Measurements from ENCODE around the gene DOCK8.
"Not testable (repeated sequence)": the region's sequence is repeated elsewhere in the genome, so short reads cannot be mapped to it uniquely, and the experiment has no call there.

Gene DOCK8

DNA sequence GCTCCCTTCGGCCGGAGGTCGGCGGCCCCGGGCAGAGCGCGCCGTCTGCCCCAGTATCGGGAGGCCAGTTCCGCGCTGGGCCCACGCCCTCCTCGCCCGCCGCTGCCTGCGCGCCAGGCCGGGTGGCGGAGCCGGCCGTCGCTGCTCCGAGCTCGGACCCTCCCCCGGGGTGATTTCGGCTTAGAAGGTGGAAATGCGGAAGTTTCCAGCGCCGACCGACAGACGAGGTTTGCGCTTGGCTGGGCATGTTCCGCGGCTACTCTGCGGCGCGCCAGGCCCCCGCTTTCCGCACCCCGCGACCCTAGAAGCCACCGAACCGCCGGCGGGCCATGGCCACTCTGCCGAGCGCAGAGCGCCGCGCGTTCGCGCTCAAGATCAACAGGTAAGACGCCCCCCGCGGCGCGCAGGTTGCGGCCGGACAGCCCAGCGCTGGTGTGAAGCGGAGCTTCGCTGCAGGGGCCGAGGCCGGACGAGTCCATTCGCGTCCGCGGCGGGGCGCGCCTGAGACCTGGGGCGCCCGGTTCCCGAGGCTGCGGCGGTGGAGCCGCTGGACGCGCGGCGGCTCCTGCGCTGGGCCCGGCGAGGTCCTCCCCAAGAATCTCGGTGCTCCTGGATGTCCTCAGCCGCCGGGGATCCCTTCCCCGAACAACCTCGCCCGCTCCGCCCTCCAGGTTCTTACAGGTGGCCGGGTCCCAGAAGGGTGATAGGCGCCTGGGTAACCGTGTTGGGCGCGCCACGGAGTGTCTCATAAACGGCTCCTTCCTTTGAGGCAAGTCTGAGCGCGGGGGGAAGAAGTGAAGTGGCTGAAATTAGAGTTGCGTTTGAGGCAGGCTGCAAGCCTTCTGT, at the start of gene DOCK8:
Gene DOCK8 (plus strand): TSS at position 218 of the 846 bp plus-strand sequence. CDS start 112 bp downstream, at position 330.
- no peak for DNase-seq (ENCODE audit: low spot score)

- DNase-seq (ENCODE audit: low spot score): not testable (repeated sequence)
Observed at GRCh38 chr9:169757-170156, 44.9 kb upstream of the DOCK8 start.

GRCh38 chr9:178140-178825, 36.4 kb upstream of the DOCK8 start:
- DNase-seq (ENCODE audit: low spot score): peak; percentile 2

DNA sequence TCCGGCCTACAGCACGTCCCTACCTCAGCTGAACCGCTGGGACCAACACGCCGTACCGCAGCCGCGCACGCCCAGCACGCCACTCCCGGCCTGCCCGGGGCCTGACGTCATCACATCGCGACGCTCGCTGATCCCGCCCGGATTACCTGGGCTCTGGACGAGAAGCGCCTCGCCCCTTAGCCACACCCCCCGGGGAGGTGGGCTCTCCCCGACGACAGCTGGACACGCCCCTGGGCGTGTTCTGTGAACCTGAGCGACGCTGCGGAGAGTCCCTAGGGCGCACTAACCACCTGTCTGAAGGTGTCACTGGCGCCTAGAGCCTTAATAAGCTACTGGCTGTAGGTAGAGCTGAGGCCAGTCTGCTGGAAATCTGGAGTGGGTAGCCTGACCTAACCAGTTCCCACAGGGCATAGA, 35.7 kb upstream of the DOCK8 start, which contains the start of gene ZNG1A:
Gene ZNG1A (minus strand): TSS at position 87 of the 414 bp plus-strand sequence. CDS start 87 bp downstream, outside the sequence.
- DNase-seq (ENCODE audit: low spot score): peak; percentile 72

- DNase-seq (ENCODE audit: low spot score): not testable (repeated sequence)
Observed at GRCh38 chr9:199601-200000, 15.1 kb upstream of the DOCK8 start.

- DNase-seq (ENCODE audit: low spot score): no peak
Observed at GRCh38 chr9:206481-206880, 8.2 kb upstream of the DOCK8 start.

DNA sequence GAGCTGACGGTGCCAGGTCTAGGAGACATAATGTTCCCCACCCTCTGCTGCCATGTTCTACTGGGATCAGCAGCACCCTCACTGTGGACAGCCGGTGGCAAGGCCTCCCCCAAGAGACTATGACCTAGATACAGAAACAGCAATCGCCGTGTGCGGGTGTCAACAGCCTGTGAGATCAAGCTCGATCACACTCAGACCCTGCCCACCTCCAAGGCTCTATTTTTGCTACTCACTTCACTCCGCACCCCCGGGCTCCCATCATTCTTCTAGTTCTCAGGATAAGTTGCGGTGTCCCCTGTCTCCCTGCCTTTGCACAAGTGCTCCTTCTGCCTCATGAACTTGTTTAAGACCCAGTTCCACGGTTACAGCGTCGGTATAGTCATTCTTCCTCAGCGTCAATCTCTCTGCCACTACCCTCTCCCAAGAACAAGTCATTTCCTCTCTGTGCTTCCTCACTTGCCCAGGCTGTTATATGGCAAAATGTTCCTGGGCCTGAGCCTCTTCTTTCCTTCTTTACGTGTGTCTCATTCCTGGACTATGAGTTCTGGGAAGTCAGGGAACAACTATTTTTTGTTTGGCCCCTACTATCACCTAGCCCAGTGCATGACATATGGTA, 5.4 kb upstream of the DOCK8 start:
- no peak for DNase-seq (ENCODE audit: low spot score)

DNA sequence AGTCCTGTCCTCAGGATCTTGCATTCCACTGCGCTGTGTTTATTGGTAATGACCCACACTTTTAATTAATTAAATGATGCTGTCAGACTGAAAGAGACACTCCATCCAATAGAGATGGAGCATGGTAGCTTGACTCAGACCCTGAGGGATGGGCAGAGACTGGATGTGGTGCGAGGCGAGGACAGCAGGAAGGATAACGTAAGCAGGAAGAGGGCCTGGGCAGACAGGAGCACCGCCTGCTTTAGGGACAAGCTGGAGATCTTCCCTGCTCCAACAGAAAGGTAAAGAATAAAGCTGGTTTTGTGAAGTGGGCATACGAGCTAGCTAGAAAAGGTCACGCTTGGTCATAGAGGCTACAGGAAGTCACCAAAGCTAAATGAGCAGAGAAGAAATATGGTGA, 3.6 kb upstream of the DOCK8 start:
- no peak for DNase-seq (ENCODE audit: low spot score)

GRCh38 chr9:211557-211956, 3.1 kb upstream of the DOCK8 start:
- DNase-seq (ENCODE audit: low spot score): no peak

DNA sequence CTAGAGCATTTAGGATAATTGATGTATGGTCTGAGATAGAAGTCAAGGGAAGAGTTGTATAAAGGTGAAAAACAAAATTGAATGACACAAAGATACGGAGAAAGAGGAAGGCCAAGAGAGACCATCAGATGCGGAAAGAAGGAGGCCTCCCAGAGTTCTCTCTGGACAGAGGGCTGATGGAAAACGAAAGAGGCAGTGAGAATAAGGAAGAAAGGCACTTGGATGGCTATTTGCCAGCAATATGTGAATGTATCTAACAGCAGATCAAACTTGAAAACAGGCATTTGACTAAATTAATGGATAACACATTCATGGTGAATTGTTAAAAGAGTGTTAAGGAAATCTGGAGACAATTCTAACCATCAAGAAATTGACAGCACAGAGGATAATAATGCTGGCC, 2.4 kb upstream of the DOCK8 start:
- DNase-seq (ENCODE audit: low spot score): no peak

- not testable (repeated sequence) for DNase-seq (ENCODE audit: low spot score)
Observed at GRCh38 chr9:213901-214300, 764 bp upstream of the DOCK8 start.

DNA sequence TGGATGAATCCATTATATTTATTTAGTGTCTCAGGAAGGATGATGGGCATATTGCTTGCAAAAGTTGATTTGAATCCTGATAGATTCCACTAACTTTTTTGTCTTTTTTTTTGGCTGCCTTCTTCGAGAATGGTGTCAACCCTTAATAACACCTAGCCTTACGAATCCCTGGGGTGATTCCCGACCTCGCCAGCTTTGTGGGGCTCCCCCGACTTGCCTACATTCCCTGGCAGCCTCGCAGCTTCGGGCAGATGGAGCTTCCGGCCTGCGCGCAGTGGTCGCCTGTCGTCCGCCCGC, 366 bp upstream of the DOCK8 start:
- no peak for DNase-seq (ENCODE audit: low spot score)

GRCh38 chr9:215631-216155, 1.0 kb downstream of the DOCK8 start:
- DNase-seq (ENCODE audit: low spot score): no peak

DNA sequence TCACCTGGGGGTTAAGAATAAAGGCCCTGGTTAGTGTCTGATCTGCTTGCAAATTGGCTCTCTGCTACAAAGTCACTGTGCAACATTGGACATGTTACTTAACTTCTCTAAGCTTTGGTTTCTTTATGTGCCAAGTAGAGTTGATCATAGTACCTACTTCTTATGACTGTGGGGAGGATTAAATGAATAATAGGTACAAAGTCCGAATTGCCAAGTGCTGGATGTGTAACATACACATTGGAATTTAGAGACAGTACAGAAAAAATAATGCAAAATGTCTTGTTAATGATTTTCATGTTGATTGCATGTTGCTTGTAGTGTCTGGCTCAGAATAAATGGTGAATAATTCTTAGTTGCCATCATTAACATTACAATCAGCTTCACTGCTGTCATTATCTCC, 2.2 kb downstream of the DOCK8 start:
- DNase-seq (ENCODE audit: low spot score): no peak

DNA sequence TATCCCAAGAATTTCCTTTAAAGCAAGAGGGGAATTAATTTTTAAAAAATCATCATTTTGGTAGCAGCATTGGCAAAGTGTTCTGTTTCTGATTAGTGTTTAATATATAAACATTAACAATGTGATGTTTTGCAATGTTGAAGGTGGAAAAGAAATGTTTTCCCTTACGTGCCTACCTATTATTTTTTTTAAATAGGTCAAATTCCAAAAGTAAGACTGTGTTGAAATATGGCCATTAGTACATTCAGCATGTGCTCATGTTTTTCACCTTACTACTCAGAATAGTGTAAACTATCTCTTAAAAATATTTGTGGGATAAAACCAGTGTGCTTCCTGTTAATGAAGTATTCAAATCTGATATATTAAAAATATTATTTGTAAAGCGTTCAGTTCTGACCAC, 3.3 kb downstream of the DOCK8 start:
- DNase-seq (ENCODE audit: low spot score): no peak

DNA sequence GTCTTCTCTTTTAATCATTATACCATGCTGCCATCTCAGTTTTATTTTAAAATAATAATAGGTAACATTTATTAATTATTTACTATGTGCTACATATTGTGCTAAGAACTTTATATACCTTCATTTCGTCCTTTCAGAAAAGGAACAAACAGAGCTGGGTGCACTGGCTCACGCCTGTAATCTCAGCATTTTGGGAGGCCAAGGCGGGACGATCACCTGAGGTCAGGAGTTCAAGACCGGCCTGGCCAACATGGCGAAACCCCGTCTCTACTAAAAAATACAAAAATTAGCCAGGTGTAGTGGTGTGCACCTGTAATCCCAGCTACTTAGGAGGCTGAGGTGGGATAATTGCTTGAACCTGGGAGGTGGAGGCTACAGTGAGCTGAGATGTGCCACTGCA, 4.4 kb downstream of the DOCK8 start:
- not testable (repeated sequence) for DNase-seq (ENCODE audit: low spot score)

DNA sequence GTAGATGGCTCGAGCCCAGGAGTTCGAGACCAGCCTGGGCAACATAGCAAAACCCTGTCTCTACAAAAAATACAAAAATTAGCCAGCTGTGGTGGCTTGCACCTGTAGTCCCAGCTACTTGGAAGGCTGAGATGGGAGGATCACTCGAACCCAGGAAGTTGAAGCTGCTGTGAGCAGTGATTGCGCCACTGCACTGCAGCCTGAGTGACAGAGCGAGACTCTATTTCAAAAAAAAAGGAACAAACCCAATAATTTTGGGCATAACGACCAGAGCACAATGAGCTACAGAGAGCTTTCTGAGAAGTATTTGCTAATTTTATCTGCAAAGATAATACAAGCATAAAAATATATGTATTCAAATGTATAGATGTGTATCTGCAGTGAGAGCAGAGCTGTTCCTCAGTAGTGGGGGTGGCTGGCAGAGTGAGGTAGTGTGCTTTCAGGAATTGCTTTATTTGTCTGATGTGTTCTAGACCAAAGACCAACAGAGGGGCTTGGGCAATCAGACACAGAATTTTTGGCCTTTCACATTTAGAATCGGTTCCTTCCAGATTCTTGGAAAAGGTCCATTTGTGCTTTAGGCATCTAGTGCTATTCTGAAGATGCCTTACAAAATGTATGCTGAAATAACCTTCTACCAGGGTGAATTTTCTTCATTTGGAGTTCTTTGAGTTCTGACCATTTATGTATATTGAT, 5.2 kb downstream of the DOCK8 start:
- no peak for DNase-seq (ENCODE audit: low spot score)

DNA sequence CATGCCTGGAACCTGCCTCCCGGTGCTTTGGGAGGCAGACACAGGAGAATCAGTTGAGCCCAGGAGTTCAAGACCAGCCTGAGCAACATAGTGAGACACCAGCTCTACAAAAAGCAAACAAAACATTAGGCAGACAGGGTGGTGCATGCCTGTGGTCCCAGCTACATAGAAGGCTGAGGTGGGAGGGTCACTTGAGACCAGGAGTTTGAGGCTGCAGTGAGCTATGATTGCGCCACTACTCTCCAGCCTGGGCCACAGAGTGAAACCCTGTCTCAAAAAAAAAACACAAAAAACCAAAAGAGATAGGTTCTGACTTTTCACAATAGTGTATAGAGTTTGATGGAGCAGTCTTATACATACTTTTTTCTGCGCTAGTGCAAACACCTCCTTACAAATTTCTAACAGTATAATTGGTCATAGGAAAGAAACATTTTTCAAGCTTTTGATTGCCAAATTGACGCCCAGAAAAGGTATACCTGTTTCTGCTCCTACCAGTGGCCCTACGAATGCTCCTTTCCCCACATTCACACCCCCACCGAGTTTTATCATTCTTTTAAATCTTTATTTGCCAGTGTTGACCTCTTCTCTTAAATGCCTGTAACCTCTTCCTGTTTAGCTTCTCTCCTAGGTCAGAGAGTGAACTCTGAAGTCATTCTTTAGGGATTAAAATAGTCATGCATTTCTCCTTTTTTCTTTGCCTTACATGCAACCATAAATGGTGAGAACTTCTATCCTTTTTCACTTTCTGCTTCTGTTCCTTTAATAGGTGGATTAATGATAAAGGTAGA, 7.5 kb downstream of the DOCK8 start:
- no peak for DNase-seq (ENCODE audit: low spot score)

DNA sequence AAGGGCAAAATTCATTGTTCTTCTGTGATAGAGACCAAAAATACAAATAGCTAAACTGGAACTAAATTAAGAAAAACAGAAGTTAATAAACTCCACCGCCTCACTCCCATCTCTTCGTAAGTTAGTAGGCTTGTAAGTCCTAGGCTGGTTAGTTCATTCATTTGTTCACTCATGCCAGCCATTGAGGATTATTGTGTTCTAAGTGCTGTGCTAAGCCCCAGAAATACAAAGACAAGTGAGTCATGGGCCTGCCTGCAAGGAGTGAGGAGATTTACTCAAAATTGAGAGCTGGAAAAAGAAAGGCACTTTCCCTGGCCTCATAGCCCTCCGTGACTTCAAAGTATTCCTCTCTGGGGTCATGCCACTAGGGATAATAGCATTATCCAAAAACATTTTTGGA, 8.5 kb downstream of the DOCK8 start:
- no peak for DNase-seq (ENCODE audit: low spot score)

DNA sequence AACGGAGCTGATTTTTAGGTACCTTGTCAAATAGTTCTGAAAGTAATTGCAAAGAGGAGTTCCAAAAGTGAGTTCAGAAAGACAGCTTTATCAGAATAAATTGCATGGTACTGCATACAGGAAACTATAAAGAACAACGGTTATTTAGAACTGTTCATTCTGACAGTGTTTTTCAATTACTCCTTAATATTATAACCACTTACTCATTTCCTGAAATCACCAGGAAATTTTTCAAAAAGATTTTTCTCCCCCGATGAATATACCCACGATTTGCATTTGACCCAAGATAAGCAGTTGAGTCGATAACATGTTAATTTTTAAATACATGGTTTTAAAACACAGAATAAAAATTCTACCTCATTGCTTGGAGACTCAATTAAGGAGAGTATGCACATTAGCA, 9.4 kb downstream of the DOCK8 start:
- no peak for DNase-seq (ENCODE audit: low spot score)

Data from cerebellar cortex (tissue), 1 donor.